Bronchial epithelial cell (primary cell): ENCODE measurements around the gene SORCS2. TPM values are rescaled to one million over a fixed set of nuclear protein-coding genes. Genes with fewer than 3 reads are reported as not detected.
A peak's percentile ranks its signal among the peaks of the same experiment; 100 is the strongest.

Experiments
- DNase-seq: peaks from one replicate; pipeline ENCODE4 v3.0.0-alpha.2; 2010; ENCODE audit warnings: low read depth
- FAIRE-seq: peaks from 2 replicates; lab custom pipeline; 2011; peaks lifted over from hg19 to GRCh38; lab: Jason Lieb, UNC
- H3K27me3 ChIP-seq: 2 replicates; pipeline ENCODE4 v1.5.1; 2011; ENCODE audit warnings: low read length; ENCODE audit not compliant: control insufficient read depth, insufficient read depth
- H3K36me3 ChIP-seq: 2 replicates; pipeline ENCODE4 v1.5.1; 2011; ENCODE audit warnings: low read length; ENCODE audit not compliant: control insufficient read depth, insufficient read depth
- H3K4me3 ChIP-seq: 2 replicates; pipeline ENCODE4 v1.5.1; 2011; ENCODE audit warnings: mild to moderate bottlenecking, low read depth, low read length, control low read depth
- CTCF ChIP-seq: IDR thresholded peaks from 2 replicates; pipeline ENCODE4 v1.5.1; 2011; ENCODE audit warnings: mild to moderate bottlenecking, moderate library complexity, low read length, control low read depth, inconsistent platforms; ENCODE audit not compliant: insufficient read depth, severe bottlenecking
- total RNA-seq: library from RNA; depleted of rRNA; stranded (reverse); fragments of >200 nt; gene quantifications from 2 replicates; pipeline ENCODE4 v1.2.1, GENCODE V29; 2014

Gene SORCS2
- total RNA-seq, 1 donor from 2014 or later: under 0.01 TPM

GRCh38 chr4:7341491-7342222 lies 149.3 kb downstream of the SORCS2 start:
- peak; percentile 36 for FAIRE-seq
- H3K36me3 ChIP-seq: no peaks in the 10 kb centered on the region
- no peak for TF ChIP-seq CTCF
- DNase-seq: no peak
- H3K4me3 ChIP-seq: no peak overlapping the region
- no peaks in the 10 kb centered on the region for H3K27me3 ChIP-seq

GRCh38 chr4:7342223-7343080 lies 150.1 kb downstream of the SORCS2 start:
- no peak for TF ChIP-seq CTCF
- H3K36me3 ChIP-seq: no peaks in the 10 kb centered on the region
- no peak overlapping the region for H3K4me3 ChIP-seq
- DNase-seq (no peak), FAIRE-seq (no peak)
- H3K27me3 ChIP-seq: no peaks in the 10 kb centered on the region

GRCh38 chr4:7343081-7343655 lies 150.8 kb downstream of the SORCS2 start:
- no peak for TF ChIP-seq CTCF
- FAIRE-seq (no peak), DNase-seq (no peak)
- Histone ChIP-seq H3K27me3 (no peaks in the 10 kb centered on the region), H3K4me3 (no peak overlapping the region), H3K36me3 (no peaks in the 10 kb centered on the region)

GRCh38 chr4:7343950-7344349 lies 151.6 kb downstream of the SORCS2 start:
- Histone ChIP-seq H3K27me3 (no peaks in the 10 kb centered on the region), H3K4me3 (no peak overlapping the region), H3K36me3 (no peaks in the 10 kb centered on the region)
- no peak for TF ChIP-seq CTCF
- FAIRE-seq (no peak), DNase-seq (no peak)

- no peak overlapping the region for H3K4me3 ChIP-seq
- no peak for FAIRE-seq
Observed at GRCh38 chr4:7344636-7345155, 152.4 kb downstream of the SORCS2 start.

More at GRCh38 chr4:7344636-7345155, 152.4 kb downstream of the SORCS2 start:
- no peak for TF ChIP-seq CTCF
- Histone ChIP-seq H3K36me3 (no peaks in the 10 kb centered on the region), H3K27me3 (no peaks in the 10 kb centered on the region)
- no peak for DNase-seq
